Stimulated activated CD4-positive, alpha-beta T cell treated with anti-CD3 and anti-CD28 coated beads, Interleukin-15, amount 100 ng/mL, for 24 hours (primary cell): ENCODE measurements around the gene LCOR.
A peak's percentile ranks its signal among the peaks of the same experiment; 100 is the strongest.
"Not testable (repeated sequence)": the region's sequence is repeated elsewhere in the genome, so short reads cannot be mapped to it uniquely, and the experiment has no call there.

Experiments used
- DNase-seq: peaks from one replicate; pipeline ENCODE4 v3.0.0-alpha.2; 2020

The LCOR gene

DNA sequence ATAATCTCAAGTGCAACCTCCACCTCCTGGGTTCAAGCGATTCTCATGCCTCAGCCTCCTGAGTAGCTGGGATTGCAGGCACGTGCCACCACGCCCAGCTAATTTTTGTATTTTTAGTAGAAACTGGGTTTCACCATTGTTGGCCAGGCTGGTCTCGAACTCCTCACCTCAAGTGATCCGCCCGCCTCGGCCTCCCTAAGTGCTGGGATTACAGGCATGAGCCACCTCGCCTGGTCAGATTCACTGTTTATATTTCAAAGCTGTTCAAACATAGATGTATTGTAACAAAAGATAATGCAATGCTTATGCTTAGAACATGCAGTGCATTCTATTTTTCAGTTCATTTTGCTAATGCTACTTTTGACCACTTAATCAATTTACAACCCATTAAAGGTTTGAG is 111.1 kb downstream of the LCOR start:
- DNase-seq: not testable (repeated sequence)

DNA sequence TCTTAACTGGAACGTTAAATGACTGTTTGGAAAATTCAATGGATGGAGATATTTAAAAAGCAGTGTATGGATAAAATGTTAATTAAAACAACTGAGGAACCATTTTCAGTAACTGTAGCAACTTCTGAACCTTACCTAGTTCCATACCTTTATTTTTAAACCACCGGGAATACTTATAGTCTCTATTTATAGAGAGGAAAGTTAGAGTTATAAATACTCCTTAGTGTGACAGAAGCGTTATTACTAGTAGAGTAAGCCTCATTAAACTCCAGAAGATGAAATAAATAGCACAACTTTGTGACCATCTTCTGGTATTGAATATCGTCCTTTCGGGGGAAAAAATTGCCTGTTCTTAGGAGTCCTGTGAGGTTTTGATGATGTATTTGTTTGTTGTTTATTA is 114.9 kb downstream of the LCOR start:
- DNase-seq: no peak

DNA sequence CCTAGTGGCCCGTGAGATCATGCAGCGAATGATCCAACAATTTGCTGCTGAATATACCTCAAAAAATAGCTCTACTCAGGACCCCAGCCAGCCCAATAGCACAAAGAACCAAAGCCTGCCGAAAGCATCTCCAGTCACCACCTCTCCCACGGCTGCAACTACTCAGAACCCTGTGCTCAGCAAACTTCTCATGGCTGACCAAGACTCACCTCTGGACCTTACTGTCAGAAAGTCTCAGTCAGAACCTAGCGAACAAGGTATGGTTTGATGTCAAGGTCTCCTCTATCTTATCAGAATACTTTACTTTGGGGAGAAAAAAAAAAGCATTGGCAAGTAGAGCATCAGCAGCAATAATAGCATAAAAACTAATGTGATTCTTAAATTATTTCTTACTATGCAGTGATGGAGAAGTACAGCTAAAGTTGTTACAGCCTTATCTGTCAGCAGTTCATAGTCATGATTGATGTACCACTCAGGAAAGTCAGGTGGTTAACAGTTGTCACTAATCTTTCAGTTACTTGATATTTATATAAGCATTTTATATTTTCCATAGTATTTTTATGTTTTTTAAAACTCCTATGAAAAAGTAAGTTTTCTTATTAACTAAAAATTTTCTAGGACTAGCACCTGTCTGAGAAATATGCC is 117.1 kb downstream of the LCOR start:
- DNase-seq: no peak

DNA sequence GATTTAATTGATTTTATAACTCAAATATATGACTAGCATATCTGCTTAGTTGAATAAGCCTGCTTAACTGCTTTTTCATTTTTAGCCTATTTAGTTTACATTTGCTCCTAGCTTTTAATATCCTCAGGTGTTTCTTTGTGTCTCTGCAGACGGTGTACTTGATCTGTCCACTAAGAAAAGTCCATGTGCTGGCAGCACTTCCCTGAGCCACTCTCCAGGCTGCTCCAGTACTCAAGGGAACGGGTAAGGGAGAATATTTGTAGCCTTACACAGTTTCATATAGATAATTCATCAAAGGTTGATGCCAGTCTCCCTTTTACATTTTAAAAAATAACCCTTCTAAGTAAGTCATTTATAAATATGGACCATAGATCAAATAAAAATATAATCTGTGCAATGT is 119.9 kb downstream of the LCOR start:
- no peak for DNase-seq

DNA sequence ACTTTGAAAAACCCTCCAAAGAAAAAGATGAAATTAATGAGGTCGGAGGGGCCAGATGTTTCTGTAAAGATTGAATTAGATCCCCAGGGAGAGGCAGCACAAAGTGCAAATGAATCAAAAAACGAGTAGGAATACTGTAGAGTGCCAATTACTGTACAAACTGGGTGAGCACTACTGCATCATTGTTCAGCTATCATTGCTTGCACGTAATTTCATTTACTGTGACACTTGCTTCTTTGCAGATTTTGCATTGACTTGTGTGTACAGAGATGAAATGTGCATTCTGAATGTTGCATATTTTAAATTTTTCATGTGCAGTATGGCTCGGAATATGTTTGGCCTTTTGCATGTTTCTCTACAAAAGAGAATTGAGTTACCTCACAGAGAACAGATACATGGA is 123.7 kb downstream of the LCOR start:
- DNase-seq: no peak

DNA sequence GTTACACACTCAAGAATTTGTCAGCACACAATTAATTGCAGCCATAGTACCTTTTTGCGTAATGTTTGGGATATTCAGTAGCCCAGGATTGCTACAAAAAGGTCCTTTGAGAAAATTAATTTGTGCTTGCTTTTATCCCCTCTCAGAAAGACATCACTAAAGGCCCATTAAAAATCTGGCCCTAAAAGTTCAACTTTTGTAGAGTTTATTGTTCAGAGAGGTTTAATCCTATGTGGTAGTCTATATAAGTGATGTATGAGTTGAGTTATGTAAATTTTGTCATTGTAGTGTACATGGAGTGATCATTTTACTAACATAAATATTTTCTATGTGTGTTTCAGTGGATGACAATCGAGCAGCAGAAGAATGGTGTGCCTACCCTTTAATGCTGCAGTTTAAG is 126.0 kb downstream of the LCOR start:
- DNase-seq: no peak

DNA sequence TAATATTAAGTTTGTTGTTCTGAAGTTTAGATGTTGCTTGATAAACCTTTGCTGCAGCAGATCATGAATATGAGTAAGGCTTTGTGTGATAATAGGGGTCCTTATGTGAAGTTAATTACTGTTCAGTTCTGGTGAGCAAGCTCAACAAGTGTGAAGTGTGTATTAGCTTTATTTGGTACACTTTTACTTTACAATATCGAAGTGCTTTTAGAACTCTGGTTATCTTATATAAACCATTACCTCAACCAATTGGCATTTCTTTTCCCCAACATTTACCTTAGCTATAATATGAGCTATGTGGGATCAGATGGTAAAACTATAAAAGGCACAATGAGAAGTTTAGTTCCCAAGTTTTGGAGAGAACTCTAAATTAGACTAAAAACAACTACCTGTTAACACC is 127.6 kb downstream of the LCOR start:
- DNase-seq: no peak

DNA sequence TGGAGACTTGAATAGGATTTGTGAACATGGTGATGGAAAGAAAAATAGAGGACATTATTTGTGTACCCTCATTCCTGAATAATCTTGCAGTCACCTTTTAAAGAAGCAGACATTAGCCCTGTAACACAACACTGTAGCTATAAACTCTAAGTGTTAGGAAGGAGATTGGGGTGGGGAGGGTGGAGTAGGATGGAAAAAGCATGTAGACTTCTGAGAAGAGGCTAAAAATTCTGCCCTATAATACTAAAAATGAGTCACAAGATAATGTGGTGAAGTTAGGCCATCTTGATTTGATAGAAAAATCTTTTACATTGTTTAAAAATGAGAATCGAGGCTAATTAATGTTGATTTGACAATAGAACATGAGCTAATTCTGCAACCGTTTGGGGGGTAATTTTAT is 128.8 kb downstream of the LCOR start:
- no peak for DNase-seq

DNA sequence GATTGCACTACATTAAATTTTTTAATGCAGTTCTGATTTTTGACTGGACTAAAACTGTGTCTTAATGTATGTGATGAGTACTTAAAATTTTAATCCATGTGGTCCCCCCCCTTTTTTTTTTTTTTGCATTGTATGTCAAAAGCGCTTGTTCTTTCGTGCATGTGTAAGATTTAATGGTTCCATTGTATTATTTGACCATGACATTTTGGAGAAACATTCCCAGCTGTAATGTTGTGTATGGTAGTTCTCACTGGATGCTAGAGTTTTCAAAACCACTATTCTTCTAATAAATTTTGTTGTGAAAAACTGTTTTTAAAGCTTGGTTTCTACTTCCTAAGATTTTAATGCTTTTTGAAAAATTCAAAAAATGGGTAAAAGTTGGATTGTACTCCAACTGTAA is 132.0 kb downstream of the LCOR start:
- no peak for DNase-seq

DNA sequence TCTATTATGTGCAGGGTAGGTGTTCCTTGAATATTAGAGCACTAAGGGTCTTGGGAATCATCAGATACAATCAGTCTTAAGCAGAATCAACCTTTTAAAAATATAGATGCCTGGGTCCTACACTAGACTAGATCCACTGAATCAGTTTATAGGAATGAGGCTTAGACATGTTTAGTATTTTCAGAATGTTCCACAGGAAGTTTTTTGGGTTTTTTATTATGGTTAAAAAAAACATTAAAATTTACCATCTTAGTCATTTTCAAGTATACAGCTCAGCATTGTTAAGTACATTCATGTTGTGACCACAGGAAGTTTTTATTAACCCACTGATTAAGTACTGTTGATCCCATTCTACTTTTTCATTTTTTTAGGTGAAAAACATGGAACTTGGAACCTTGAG is 135.7 kb downstream of the LCOR start:
- DNase-seq: no peak

DNA sequence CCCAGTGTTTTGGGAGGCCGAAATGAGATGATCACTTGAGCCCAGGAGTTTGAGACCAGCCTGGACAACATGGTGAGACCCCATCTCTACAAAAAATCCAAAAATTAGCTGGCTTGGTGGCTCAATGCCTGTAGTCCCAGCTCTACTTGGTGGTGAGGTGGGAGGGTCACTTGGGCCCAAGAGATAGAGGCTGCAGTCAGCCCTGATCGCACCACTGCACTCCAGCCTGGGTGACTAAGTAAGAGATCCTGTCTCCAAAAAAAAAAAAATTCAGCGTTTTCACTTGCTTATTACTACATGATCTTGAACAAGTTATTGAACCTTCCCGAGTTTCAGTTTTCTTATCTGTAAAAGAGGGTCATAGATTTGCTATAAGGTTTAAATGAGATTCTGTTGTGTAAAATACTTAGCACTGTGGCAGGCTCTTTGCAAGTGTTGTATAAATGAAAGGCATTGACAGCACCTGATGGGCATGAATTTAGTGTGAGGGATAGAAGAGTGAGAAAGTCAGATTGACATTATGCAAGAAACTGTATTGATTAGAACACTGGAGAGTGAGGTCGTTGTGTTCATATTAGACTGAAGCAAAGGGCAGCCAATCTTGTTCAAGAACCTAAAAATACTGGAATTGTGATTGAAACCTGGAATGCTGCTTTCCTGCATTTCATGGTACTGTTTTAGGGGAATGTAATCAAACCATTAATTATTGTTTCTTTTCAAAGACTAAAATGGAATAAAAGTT is 136.8 kb downstream of the LCOR start:
- no peak for DNase-seq

DNA sequence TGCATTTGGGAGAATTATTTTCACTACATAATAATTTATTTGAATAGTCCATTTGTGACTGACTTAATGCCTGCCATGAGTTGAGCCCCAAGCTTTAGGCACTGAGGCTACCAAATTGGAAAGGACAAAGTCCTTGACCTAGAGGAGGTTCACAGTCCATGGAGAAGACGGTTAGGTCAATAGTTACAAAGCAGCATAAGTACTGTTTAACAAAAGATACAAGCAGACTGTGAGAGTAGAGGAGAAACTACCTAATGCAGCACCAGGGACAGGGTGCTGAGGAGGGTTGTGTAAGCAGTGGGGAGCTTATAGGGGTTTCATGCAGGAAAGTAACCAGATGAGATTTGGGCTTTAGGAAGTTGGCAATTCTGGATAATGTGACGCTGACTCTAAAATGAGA is 139.2 kb downstream of the LCOR start:
- no peak for DNase-seq

DNA sequence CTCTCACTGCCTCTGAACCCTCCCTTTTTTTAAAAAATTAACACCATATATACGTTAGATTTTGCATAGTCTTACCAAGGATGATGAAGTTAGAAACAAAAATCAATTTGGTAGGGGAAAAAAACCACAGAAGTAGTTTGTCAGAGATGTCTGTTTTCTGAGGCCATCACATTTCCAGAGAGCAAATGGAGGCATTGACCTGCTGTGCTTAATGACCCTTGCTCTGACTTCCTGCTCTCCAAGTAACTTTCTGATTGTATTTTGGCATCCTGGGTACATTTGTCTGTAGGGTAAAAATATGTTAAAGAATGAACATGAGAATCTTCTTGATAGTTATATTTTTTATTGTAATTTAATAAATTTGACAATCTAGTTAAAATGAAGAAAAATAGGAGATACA is 140.2 kb downstream of the LCOR start:
- no peak for DNase-seq

DNA sequence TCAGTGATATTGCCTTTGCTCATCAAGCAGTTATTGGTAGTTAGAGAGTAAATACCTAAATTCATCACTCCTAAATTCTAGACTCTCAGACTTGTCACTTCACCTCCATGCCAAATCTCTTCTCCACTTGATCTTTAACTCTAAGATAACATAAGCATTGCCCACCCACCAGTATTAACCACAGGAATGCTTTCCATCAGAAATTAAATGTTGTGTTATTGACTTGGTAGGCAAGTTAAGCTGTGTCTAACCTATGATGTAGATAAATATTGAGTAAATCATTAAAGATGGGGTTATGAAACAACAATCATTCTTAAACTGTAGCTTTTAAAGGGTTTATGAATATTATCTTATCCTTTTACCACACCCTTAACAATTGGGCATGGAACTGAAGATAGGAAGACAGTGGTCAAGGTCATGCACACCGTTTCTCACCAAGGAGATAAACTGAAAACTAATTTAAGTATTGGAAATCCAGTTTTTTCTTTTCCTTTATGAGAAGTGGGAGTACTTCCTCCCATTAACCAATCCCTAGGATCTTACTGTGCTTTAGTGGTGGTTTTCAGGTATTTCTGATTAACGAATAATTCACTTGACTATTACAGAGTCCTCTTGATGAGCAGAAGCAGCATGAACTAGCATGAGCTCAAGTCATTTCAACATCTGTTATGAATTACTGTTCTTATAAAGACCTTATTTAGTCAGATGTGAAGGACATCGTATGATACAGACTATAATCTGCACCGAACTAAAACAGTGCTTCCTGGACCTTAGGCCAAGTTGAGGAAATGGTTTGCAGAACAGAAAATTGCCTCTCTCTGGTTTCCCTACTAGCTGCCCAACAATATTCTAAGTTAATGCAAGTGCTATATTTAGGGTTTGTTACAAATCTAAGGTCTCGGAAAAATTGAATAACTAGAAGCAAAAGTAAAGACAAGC is 142.0 kb downstream of the LCOR start:
- no peak for DNase-seq

DNA sequence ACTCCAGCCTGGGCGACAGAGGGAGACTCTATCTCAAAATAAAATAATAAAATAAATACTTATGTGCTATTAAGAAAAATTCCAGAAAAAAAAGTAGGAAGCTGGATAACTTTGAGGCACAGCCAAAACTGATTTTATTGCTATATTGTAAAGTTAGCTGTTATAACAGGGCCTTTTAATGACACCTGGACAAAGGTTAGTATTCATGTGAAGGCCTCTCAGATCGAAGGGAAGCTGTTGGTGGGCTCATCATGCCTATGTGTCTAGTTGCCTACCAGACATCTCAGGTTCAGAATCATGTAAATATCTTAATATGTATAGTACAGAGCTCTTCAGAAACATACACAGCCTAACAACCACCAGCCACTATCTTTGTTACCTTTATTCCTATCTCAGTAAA is 143.0 kb downstream of the LCOR start:
- no peak for DNase-seq

DNA sequence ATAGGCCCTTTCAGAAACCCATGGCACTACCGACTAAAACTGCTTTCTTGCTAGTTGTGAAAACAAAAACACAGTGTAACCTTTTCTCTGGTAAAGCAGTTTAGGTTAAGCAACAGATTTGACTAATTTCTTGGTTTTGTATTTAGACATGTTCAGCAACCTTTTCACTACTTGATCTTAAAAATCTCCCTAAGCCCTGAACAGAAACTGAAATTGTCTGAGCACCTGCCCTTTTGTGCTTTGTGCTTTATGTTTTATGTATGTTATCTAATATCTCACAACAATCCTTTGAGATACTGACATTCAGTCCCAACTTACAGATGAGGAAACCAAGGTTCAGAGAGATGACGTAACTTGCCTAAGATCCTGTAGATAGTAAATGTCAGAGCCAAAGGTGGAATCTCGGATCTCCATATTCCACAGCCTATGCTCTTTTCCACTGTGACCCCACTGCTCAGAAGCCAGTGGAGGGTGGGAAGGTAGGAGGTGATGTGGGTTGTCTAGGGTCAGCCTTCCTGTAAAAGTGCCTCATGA is 146.6 kb downstream of the LCOR start:
- peak; percentile 12 for DNase-seq

DNA sequence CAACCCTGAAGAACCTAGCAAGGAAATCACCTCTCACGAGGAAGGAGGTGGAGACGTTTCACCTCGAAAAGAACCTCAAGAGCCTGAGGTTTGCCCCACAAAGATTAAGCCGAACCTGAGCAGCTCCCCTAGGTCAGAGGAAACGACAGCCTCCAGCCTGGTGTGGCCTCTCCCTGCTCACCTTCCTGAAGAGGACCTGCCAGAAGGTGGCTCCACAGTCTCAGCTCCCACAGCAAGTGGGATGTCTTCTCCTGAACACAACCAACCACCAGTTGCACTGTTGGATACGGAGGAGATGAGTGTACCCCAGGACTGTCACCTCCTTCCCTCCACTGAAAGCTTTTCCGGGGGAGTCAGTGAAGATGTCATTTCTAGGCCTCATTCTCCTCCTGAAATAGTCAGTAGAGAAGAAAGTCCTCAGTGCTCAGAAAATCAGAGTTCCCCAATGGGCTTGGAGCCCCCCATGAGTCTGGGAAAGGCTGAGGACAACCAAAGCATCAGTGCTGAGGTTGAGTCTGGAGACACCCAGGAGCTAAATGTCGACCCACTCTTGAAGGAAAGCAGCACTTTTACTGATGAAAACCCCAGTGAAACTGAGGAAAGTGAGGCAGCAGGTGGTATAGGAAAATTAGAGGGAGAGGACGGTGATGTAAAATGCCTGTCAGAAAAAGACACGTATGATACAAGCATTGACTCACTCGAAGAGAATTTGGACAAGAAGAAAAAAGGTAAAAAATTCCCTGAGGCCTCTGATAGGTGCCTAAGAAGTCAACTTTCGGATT is 150.2 kb downstream of the LCOR start:
- DNase-seq: no peak

DNA sequence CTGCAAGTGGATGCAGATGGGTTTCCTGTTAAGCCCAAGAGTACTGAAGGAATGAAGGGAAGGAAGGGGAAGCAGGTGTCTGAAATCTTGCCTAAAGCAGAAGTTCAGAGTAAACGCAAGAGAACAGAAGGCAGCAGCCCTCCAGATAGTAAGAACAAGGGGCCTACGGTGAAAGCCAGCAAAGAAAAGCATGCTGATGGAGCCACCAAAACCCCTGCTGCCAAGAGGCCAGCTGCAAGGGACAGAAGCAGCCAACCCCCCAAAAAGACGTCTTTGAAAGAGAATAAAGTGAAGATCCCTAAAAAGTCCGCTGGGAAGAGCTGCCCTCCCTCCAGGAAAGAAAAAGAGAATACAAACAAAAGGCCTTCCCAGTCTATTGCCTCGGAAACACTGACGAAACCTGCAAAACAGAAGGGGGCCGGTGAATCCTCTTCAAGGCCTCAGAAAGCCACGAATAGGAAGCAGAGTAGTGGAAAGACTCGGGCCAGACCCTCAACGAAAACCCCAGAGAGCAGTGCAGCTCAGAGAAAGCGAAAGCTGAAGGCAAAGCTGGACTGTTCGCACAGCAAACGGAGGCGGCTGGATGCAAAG is 152.5 kb downstream of the LCOR start:
- no peak for DNase-seq

DNA sequence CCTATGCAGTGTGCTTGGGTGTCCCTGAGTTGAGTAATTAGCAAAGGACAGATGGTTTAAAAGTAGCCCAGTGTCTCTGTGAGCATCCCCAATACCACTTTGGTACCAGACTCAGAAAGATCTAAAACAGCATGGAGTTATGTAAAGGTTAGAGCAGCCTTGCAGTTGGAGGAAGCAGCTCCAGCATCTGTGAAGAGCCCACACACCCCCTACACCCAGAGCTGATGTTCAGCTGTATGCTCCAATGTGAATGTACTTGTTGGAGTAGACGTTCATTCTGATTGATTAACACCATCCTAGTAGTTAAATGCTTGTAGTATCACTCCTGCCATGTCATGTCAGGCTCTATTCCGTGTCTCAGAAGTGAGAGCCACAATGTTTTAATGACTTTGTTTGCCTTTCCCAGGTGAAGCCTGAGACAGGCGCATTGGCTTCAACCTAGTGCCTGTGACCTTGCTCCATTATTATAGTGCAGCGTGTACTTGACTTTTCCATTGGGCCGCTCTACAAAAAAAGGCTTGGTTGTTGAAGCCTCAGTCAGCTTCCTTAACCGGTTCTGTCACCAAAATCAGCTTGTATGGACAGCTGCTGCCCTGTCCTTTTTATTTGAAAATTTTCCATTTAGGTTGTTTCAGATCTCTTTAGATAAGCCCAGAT is 154.2 kb downstream of the LCOR start:
- no peak for DNase-seq

DNA sequence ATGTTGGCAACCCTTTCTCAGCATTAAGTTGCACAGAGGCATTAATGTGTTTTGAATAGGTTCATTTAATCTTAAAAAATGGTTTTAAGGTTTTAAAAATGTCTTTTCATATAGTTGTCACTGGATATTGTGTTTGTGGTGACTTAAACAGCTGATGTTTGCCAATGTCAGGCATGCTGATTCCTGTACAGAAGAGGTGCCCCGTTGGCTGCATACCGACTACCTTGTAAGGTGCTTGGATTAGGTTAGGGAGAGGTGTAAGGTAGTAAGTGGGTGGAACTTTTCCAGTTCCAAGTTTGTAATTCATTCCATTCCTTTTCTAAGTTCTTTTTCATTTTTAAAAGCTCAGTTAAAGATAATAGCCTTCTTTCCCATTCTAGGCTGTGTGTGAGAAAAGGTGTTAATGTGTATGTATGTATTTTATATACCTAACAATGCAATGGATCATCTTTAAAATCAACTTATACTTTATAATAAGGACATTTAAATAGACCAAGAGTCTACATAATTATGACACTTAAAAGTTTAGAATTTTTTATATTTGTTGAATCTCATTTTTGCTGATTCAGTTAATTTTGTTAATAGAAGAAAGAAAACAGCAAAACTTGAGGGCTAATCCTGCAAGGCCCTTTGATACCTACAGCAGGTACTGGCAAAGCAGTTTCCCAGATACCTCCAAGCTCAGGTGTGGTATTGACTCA is 155.2 kb downstream of the LCOR start:
- no peak for DNase-seq

DNA sequence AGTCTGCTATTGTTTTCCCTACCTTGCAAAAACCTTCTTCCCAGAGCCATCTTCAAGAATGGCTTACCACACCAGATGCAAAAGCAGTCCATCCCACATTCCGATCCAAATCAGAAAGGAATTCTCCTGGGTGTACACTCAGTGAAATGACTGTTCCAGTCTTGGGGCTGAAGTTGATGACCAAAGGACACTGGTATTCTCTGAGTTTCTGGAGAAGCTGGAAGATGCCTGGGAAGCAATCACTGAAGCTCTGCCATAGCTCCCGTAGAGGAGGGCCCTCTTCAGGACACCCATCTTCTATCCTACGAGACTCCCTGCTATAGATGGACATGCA is 155.7 kb downstream of the LCOR start:
- DNase-seq: no peak
